NCI-H82 treated with DMSO at 0.1 percent for 48 hours (cell line): ENCODE measurements around the gene AJAP1.

Source experiments
- DNase-seq: peaks from one replicate; lab custom pipeline; 2025; ENCODE audit not compliant: unreplicated experiment; lab: John Stamatoyannopoulos, UW

Gene AJAP1

GRCh38 chr1:4628992-4629391 is 25.4 kb upstream of the AJAP1 start:
- DNase-seq = no peak

- DNase-seq = no peak
These were observed 23.8 kb upstream of the AJAP1 start for GRCh38 chr1:4630561-4630960.

- DNase-seq = no peak
These were observed 23.1 kb upstream of the AJAP1 start for GRCh38 chr1:4631321-4631720.

GRCh38 chr1:4633346-4633745 is 21.1 kb upstream of the AJAP1 start:
- no peak for DNase-seq

- no peak for DNase-seq
These were observed 20.1 kb upstream of the AJAP1 start for GRCh38 chr1:4634156-4634792.

GRCh38 chr1:4634793-4635406 is 19.5 kb upstream of the AJAP1 start:
- DNase-seq = no peak

- DNase-seq = no peak
These were observed 18.2 kb upstream of the AJAP1 start for GRCh38 chr1:4636186-4636585.

GRCh38 chr1:4636644-4637380 is 17.6 kb upstream of the AJAP1 start:
- DNase-seq = no peak

GRCh38 chr1:4637616-4638344 is 16.6 kb upstream of the AJAP1 start:
- DNase-seq = no peak

GRCh38 chr1:4638345-4638729 is 16.1 kb upstream of the AJAP1 start:
- DNase-seq = no peak

GRCh38 chr1:4640931-4641330 is 13.5 kb upstream of the AJAP1 start:
- DNase-seq = no peak

GRCh38 chr1:4647391-4647790 is 7.0 kb upstream of the AJAP1 start:
- DNase-seq = no peak

GRCh38 chr1:4648657-4649056 is 5.8 kb upstream of the AJAP1 start:
- DNase-seq = no peak

GRCh38 chr1:4650481-4650880 is 3.9 kb upstream of the AJAP1 start:
- no peak for DNase-seq

GRCh38 chr1:4650981-4651380 is 3.4 kb upstream of the AJAP1 start:
- DNase-seq = no peak

- no peak for DNase-seq
These were observed 1.6 kb upstream of the AJAP1 start for GRCh38 chr1:4652631-4653327.

- no peak for DNase-seq
These were observed 1.1 kb upstream of the AJAP1 start for GRCh38 chr1:4653328-4653660.

- no peak for DNase-seq
These were observed 610 bp downstream of the AJAP1 start for GRCh38 chr1:4654764-4655673.

GRCh38 chr1:4655674-4656532 is 1.5 kb downstream of the AJAP1 start:
- DNase-seq = no peak
